Measurements from ENCODE around the gene ARHGAP26.
A peak's percentile ranks its signal among the peaks of the same experiment; 100 is the strongest.

The ARHGAP26 gene

GRCh38 chr5:142881784-142882126 is 111.6 kb downstream of the ARHGAP26 start:
- WGBS, 2 experiments = 32 to 42% methylated on average over 3 of the region's 3 CpGs
- Histone ChIP-seq H3K27ac (ENCODE audit: insufficient read depth, low read depth, low read length, poor library complexity, severe bottlenecking) (peak overlapping the region; percentile 19), H3K36me3 (ENCODE audit: control insufficient read depth, insufficient read depth, low read length) (no peaks in the 10 kb centered on the region), H3K4me3 (ENCODE audit: insufficient read depth, low read depth, low read length) (no peak overlapping the region), H3K27me3 (ENCODE audit: control insufficient read depth, insufficient read depth, low read length, poor library complexity, severe bottlenecking) (no peaks in the 10 kb centered on the region), H3K9me3 (ENCODE audit: control insufficient read depth, low read length) (no peaks in the 10 kb centered on the region), H3K4me1 (ENCODE audit: control insufficient read depth, insufficient read depth, low read length) (peaks cover 10% of the 10 kb centered on the region)

GRCh38 chr5:142883025-142883424 is 112.8 kb downstream of the ARHGAP26 start:
- no peaks in the 10 kb centered on the region for H3K9me3 ChIP-seq (ENCODE audit: control insufficient read depth, low read length)
- peaks cover 10% of the 10 kb centered on the region for H3K4me1 ChIP-seq (ENCODE audit: control insufficient read depth, insufficient read depth, low read length)
- no peak overlapping the region for H3K27ac ChIP-seq (ENCODE audit: insufficient read depth, low read depth, low read length, poor library complexity, severe bottlenecking)
- H3K36me3 ChIP-seq (ENCODE audit: control insufficient read depth, insufficient read depth, low read length) = no peaks in the 10 kb centered on the region
- no peak overlapping the region for H3K4me3 ChIP-seq (ENCODE audit: insufficient read depth, low read depth, low read length)
- H3K27me3 ChIP-seq (ENCODE audit: control insufficient read depth, insufficient read depth, low read length, poor library complexity, severe bottlenecking) = no peaks in the 10 kb centered on the region
- 89 to 94% methylated on average over 2 of the region's 2 CpGs for whole genome bisulfite sequencing, 2 experiments

- WGBS, 2 experiments = 91 to 94% methylated on average over 4 of the region's 4 CpGs
Observed at GRCh38 chr5:142883438-142883837, 113.3 kb downstream of the ARHGAP26 start.

GRCh38 chr5:142884029-142884428 is 113.9 kb downstream of the ARHGAP26 start:
- no peak overlapping the region for H3K27ac ChIP-seq (ENCODE audit: insufficient read depth, low read depth, low read length, poor library complexity, severe bottlenecking)
- no peaks in the 10 kb centered on the region for H3K9me3 ChIP-seq (ENCODE audit: control insufficient read depth, low read length)
- WGBS, 2 experiments = 84 to 90% methylated on average over 3 of the region's 3 CpGs
- H3K4me3 ChIP-seq (ENCODE audit: insufficient read depth, low read depth, low read length) = no peak overlapping the region
- H3K4me1 ChIP-seq (ENCODE audit: control insufficient read depth, insufficient read depth, low read length) = peaks cover 10% of the 10 kb centered on the region
- no peaks in the 10 kb centered on the region for H3K27me3 ChIP-seq (ENCODE audit: control insufficient read depth, insufficient read depth, low read length, poor library complexity, severe bottlenecking)
- H3K36me3 ChIP-seq (ENCODE audit: control insufficient read depth, insufficient read depth, low read length) = no peaks in the 10 kb centered on the region

More at GRCh38 chr5:142883438-142883837, 113.3 kb downstream of the ARHGAP26 start:
- H3K27ac ChIP-seq (ENCODE audit: insufficient read depth, low read depth, low read length, poor library complexity, severe bottlenecking) = no peak overlapping the region
- no peak overlapping the region for H3K4me3 ChIP-seq (ENCODE audit: insufficient read depth, low read depth, low read length)
- H3K27me3 ChIP-seq (ENCODE audit: control insufficient read depth, insufficient read depth, low read length, poor library complexity, severe bottlenecking) = no peaks in the 10 kb centered on the region
- peaks cover 10% of the 10 kb centered on the region for H3K4me1 ChIP-seq (ENCODE audit: control insufficient read depth, insufficient read depth, low read length)
- no peaks in the 10 kb centered on the region for H3K36me3 ChIP-seq (ENCODE audit: control insufficient read depth, insufficient read depth, low read length)
- no peaks in the 10 kb centered on the region for H3K9me3 ChIP-seq (ENCODE audit: control insufficient read depth, low read length)

GRCh38 chr5:142886211-142886610 is 116.0 kb downstream of the ARHGAP26 start:
- H3K27me3 ChIP-seq (ENCODE audit: control insufficient read depth, insufficient read depth, low read length, poor library complexity, severe bottlenecking) = no peaks in the 10 kb centered on the region
- H3K4me1 ChIP-seq (ENCODE audit: control insufficient read depth, insufficient read depth, low read length) = peaks cover 3% of the 10 kb centered on the region
- H3K4me3 ChIP-seq (ENCODE audit: insufficient read depth, low read depth, low read length) = no peak overlapping the region
- WGBS, 2 experiments = 75 to 79% methylated on average over 2 of the region's 2 CpGs
- no peaks in the 10 kb centered on the region for H3K9me3 ChIP-seq (ENCODE audit: control insufficient read depth, low read length)
- H3K36me3 ChIP-seq (ENCODE audit: control insufficient read depth, insufficient read depth, low read length) = no peaks in the 10 kb centered on the region
- no peak overlapping the region for H3K27ac ChIP-seq (ENCODE audit: insufficient read depth, low read depth, low read length, poor library complexity, severe bottlenecking)

GRCh38 chr5:142886956-142887355 is 116.8 kb downstream of the ARHGAP26 start:
- Histone ChIP-seq H3K4me1 (ENCODE audit: control insufficient read depth, insufficient read depth, low read length) (peaks cover 3% of the 10 kb centered on the region), H3K4me3 (ENCODE audit: insufficient read depth, low read depth, low read length) (no peak overlapping the region), H3K27me3 (ENCODE audit: control insufficient read depth, insufficient read depth, low read length, poor library complexity, severe bottlenecking) (no peaks in the 10 kb centered on the region), H3K36me3 (ENCODE audit: control insufficient read depth, insufficient read depth, low read length) (no peaks in the 10 kb centered on the region), H3K9me3 (ENCODE audit: control insufficient read depth, low read length) (no peaks in the 10 kb centered on the region), H3K27ac (ENCODE audit: insufficient read depth, low read depth, low read length, poor library complexity, severe bottlenecking) (no peak overlapping the region)
- WGBS, 2 experiments = 84 to 90% methylated on average over 2 of the region's 2 CpGs

- H3K9me3 ChIP-seq (ENCODE audit: control insufficient read depth, low read length) = no peaks in the 10 kb centered on the region
- no peaks in the 10 kb centered on the region for H3K27me3 ChIP-seq (ENCODE audit: control insufficient read depth, insufficient read depth, low read length, poor library complexity, severe bottlenecking)
- H3K27ac ChIP-seq (ENCODE audit: insufficient read depth, low read depth, low read length, poor library complexity, severe bottlenecking) = no peak overlapping the region
- H3K4me3 ChIP-seq (ENCODE audit: insufficient read depth, low read depth, low read length) = no peak overlapping the region
- WGBS, 2 experiments = 64 to 65% methylated on average over 9 of the region's 9 CpGs
- no peaks in the 10 kb centered on the region for H3K36me3 ChIP-seq (ENCODE audit: control insufficient read depth, insufficient read depth, low read length)
- H3K4me1 ChIP-seq (ENCODE audit: control insufficient read depth, insufficient read depth, low read length) = no peaks in the 10 kb centered on the region
Observed at GRCh38 chr5:142888469-142889085, 118.4 kb downstream of the ARHGAP26 start.

GRCh38 chr5:142892021-142892420 is 121.8 kb downstream of the ARHGAP26 start:
- H3K36me3 ChIP-seq (ENCODE audit: control insufficient read depth, insufficient read depth, low read length) = no peaks in the 10 kb centered on the region
- no peaks in the 10 kb centered on the region for H3K27me3 ChIP-seq (ENCODE audit: control insufficient read depth, insufficient read depth, low read length, poor library complexity, severe bottlenecking)
- no peak overlapping the region for H3K4me3 ChIP-seq (ENCODE audit: insufficient read depth, low read depth, low read length)
- H3K4me1 ChIP-seq (ENCODE audit: control insufficient read depth, insufficient read depth, low read length) = peaks cover 2% of the 10 kb centered on the region
- no peaks in the 10 kb centered on the region for H3K9me3 ChIP-seq (ENCODE audit: control insufficient read depth, low read length)
- WGBS, 2 experiments = 93 to 94% methylated on average over 3 of the region's 3 CpGs
- no peak overlapping the region for H3K27ac ChIP-seq (ENCODE audit: insufficient read depth, low read depth, low read length, poor library complexity, severe bottlenecking)

GRCh38 chr5:142894315-142894714 is 124.1 kb downstream of the ARHGAP26 start:
- Histone ChIP-seq H3K27ac (ENCODE audit: insufficient read depth, low read depth, low read length, poor library complexity, severe bottlenecking) (no peak overlapping the region), H3K9me3 (ENCODE audit: control insufficient read depth, low read length) (no peaks in the 10 kb centered on the region), H3K36me3 (ENCODE audit: control insufficient read depth, insufficient read depth, low read length) (no peaks in the 10 kb centered on the region), H3K27me3 (ENCODE audit: control insufficient read depth, insufficient read depth, low read length, poor library complexity, severe bottlenecking) (no peaks in the 10 kb centered on the region), H3K4me3 (ENCODE audit: insufficient read depth, low read depth, low read length) (no peak overlapping the region), H3K4me1 (ENCODE audit: control insufficient read depth, insufficient read depth, low read length) (peaks cover 6% of the 10 kb centered on the region)
- WGBS, 2 experiments = 85 to 100% methylated on average over 1 to 2 of the region's 2 CpGs

- H3K36me3 ChIP-seq (ENCODE audit: control insufficient read depth, insufficient read depth, low read length) = no peaks in the 10 kb centered on the region
- no peak overlapping the region for H3K4me3 ChIP-seq (ENCODE audit: insufficient read depth, low read depth, low read length)
- no peaks in the 10 kb centered on the region for H3K27me3 ChIP-seq (ENCODE audit: control insufficient read depth, insufficient read depth, low read length, poor library complexity, severe bottlenecking)
- H3K27ac ChIP-seq (ENCODE audit: insufficient read depth, low read depth, low read length, poor library complexity, severe bottlenecking) = no peak overlapping the region
- 90 to 100% methylated on average over 1 of the region's 1 CpG for WGBS, 2 experiments
- no peaks in the 10 kb centered on the region for H3K9me3 ChIP-seq (ENCODE audit: control insufficient read depth, low read length)
- H3K4me1 ChIP-seq (ENCODE audit: control insufficient read depth, insufficient read depth, low read length) = peaks cover 6% of the 10 kb centered on the region
Observed at GRCh38 chr5:142894749-142895148, 124.6 kb downstream of the ARHGAP26 start.
